Measurements from ENCODE around the gene PRDM16. TPM values are rescaled to one million over a fixed set of nuclear protein-coding genes. Genes with fewer than 3 reads are reported as not detected.

The PRDM16 gene
- total and polyA plus RNA-seq, 2 donors (not counting 1 experiment from before 2014, with no cell fraction given): 0.03 to 0.12 TPM

GRCh38 chr1:3478187-3478586 lies 409.2 kb downstream of the PRDM16 start:
- H3K36me3 ChIP-seq (replicated peaks in 1 of 2; ENCODE audit: control extremely low read depth in 1 of 2, control insufficient read depth in 1 of 2, extremely low read depth in 1 of 2, insufficient read depth in 2 of 2, low read length in 1 of 2): no peaks in the 10 kb centered on the region
- H4K20me1 ChIP-seq (ENCODE audit: control insufficient read depth, insufficient read depth, low read length, poor library complexity, severe bottlenecking): no peaks in the 10 kb centered on the region
- ATAC-seq (ENCODE audit: low read depth) (no peak), DNase-seq (no peak)
- CTCF ChIA-PET: interaction anchor here (0.9 to 1.7 kb wide), 2 partner anchors 13 to 25 kb away, joined by 3 to 7 read pairs; no protein-coding TSS in a partner anchor
- whole genome bisulfite sequencing (ENCODE audit: insufficient coverage): 84% methylated on average over 24 of the region's 24 CpGs
- no peak overlapping the region for H3K9ac ChIP-seq (ENCODE audit: low read length)
- no peak overlapping the region for H3K27ac Mint-ChIP-seq
- H3K79me2 ChIP-seq (ENCODE audit: control insufficient read depth, insufficient read depth, low read length): no peaks in the 10 kb centered on the region
- H3K27me3 Mint-ChIP-seq: no peaks in the 10 kb centered on the region
- H3K27me3 ChIP-seq (replicated peaks in 1 of 4; ENCODE audit: control extremely low read depth in 1 of 4, control insufficient read depth in 3 of 4, insufficient read depth in 4 of 4, low read length in 3 of 4): no peaks in the 10 kb centered on the region
- peaks cover 0 to 3% (median 0%) of the 10 kb centered on the region in 3 donors for H3K9me3 ChIP-seq (ENCODE audit: control extremely low read depth in 1 of 3, control insufficient read depth in 2 of 3, insufficient read depth in 1 of 3, low read length in 2 of 3)
- TF ChIP-seq EZH2 (IDR thresholded peaks at IDR 0.05; ENCODE audit: borderline replicate concordance, insufficient read depth, low read depth, low read length, poor library complexity, severe bottlenecking): no peak
- TF ChIP-seq, protein P1, sequence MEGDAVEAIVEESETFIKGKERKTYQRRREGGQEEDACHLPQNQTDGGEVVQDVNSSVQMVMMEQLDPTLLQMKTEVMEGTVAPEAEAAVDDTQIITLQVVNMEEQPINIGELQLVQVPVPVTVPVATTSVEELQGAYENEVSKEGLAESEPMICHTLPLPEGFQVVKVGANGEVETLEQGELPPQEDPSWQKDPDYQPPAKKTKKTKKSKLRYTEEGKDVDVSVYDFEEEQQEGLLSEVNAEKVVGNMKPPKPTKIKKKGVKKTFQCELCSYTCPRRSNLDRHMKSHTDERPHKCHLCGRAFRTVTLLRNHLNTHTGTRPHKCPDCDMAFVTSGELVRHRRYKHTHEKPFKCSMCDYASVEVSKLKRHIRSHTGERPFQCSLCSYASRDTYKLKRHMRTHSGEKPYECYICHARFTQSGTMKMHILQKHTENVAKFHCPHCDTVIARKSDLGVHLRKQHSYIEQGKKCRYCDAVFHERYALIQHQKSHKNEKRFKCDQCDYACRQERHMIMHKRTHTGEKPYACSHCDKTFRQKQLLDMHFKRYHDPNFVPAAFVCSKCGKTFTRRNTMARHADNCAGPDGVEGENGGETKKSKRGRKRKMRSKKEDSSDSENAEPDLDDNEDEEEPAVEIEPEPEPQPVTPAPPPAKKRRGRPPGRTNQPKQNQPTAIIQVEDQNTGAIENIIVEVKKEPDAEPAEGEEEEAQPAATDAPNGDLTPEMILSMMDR (IDR thresholded peaks at IDR 0.05): no peak
- POLR2A ChIA-PET: no interaction called here
- no peak overlapping the region for H3K4me3 Mint-ChIP-seq
- no peaks in the 10 kb centered on the region for H3K4me1 Mint-ChIP-seq
- no peak overlapping the region for H3K4me3 ChIP-seq (ENCODE audit: control extremely low read depth in 1 of 5, extremely low read depth in 1 of 5, insufficient read depth in 1 of 5, low read depth in 2 of 5, low read length in 4 of 5)
- H2AFZ ChIP-seq (ENCODE audit: insufficient read depth, low read depth, low read length, poor library complexity, severe bottlenecking): no peak overlapping the region
- no peak overlapping the region for H3K27ac ChIP-seq (ENCODE audit: low read length in 2 of 2)
- no peak overlapping the region for H3K4me2 ChIP-seq (replicated peaks; ENCODE audit: low read depth, low read length, poor library complexity, severe bottlenecking)
- intact Hi-C loops (cut with micrococcal nuclease): no loop called here
- H3K4me1 ChIP-seq (ENCODE audit: control insufficient read depth in 2 of 2, insufficient read depth in 2 of 2, low read length in 2 of 2): no peaks in the 10 kb centered on the region
- H3K9me3 Mint-ChIP-seq (ENCODE audit: insufficient read depth): no peaks in the 10 kb centered on the region

- Histone ChIP-seq H3K36me3 (replicated peaks in 1 of 2; ENCODE audit: control extremely low read depth in 1 of 2, control insufficient read depth in 1 of 2, extremely low read depth in 1 of 2, insufficient read depth in 2 of 2, low read length in 1 of 2) (no peaks in the 10 kb centered on the region), H4K20me1 (ENCODE audit: control insufficient read depth, insufficient read depth, low read length, poor library complexity, severe bottlenecking) (no peaks in the 10 kb centered on the region), H3K27ac (ENCODE audit: low read length in 2 of 2) (no peak overlapping the region), H3K79me2 (ENCODE audit: control insufficient read depth, insufficient read depth, low read length) (no peaks in the 10 kb centered on the region), H2AFZ (ENCODE audit: insufficient read depth, low read depth, low read length, poor library complexity, severe bottlenecking) (no peak overlapping the region), H3K9me3 (ENCODE audit: control extremely low read depth in 1 of 3, control insufficient read depth in 2 of 3, insufficient read depth in 1 of 3, low read length in 2 of 3) (no peaks in the 10 kb centered on the region), H3K9ac (ENCODE audit: low read length) (no peak overlapping the region), H3K27me3 (replicated peaks in 1 of 4; ENCODE audit: control extremely low read depth in 1 of 4, control insufficient read depth in 3 of 4, insufficient read depth in 4 of 4, low read length in 3 of 4) (no peaks in the 10 kb centered on the region), H3K4me2 (replicated peaks; ENCODE audit: low read depth, low read length, poor library complexity, severe bottlenecking) (no peak overlapping the region), H3K4me3 (ENCODE audit: control extremely low read depth in 1 of 5, extremely low read depth in 1 of 5, insufficient read depth in 1 of 5, low read depth in 2 of 5, low read length in 4 of 5) (no peak overlapping the region), H3K4me1 (ENCODE audit: control insufficient read depth in 2 of 2, insufficient read depth in 2 of 2, low read length in 2 of 2) (no peaks in the 10 kb centered on the region)
- ChIA-PET POLR2A (no interaction called here), CTCF (interaction anchor here (1.0 kb wide), 1 partner anchor 11 kb away, joined by 4 read pairs; no protein-coding TSS in a partner anchor)
- H3K4me1 Mint-ChIP-seq: no peaks in the 10 kb centered on the region
- WGBS (ENCODE audit: insufficient coverage): 79% methylated on average over 22 of the region's 30 CpGs
- no peak for ATAC-seq (ENCODE audit: low read depth)
- intact Hi-C loops (cut with micrococcal nuclease): no loop called here
- TF ChIP-seq EZH2 (IDR thresholded peaks at IDR 0.05; ENCODE audit: borderline replicate concordance, insufficient read depth, low read depth, low read length, poor library complexity, severe bottlenecking): no peak
- TF ChIP-seq, protein P1 (IDR thresholded peaks at IDR 0.05): no peak
- no peak overlapping the region for H3K27ac Mint-ChIP-seq
- H3K9me3 Mint-ChIP-seq (ENCODE audit: insufficient read depth): no peaks in the 10 kb centered on the region
- no peak overlapping the region for H3K4me3 Mint-ChIP-seq
- no peak for DNase-seq
- peaks cover 3% of the 10 kb centered on the region for H3K27me3 Mint-ChIP-seq
Measured at GRCh38 chr1:3479511-3480368, 410.7 kb downstream of the PRDM16 start.
